Activated T-helper 17 cell treated with anti-CD3 and anti-CD28 coated beads, Interleukin-2, amount 50 U/mL, for 72 hours (primary cell): Measurements from ENCODE around the gene ERFE. TPM values are rescaled to one million over a fixed set of nuclear protein-coding genes. Genes with fewer than 3 reads are reported as not detected.

Experiments
- ATAC-seq: fragments of 150-1000 bp; cut with Tn5 transposase; replicated peaks from 2 replicates; pipeline ENCODE4 v1.10.0; 2021; ENCODE audit warnings: mild to moderate bottlenecking, moderate library complexity
- H3K27ac Mint-ChIP-seq: one replicate; pipeline ENCODE4 v1.8.0; 2022; ENCODE audit warnings: mixed read lengths
- H3K27me3 Mint-ChIP-seq: one replicate; pipeline ENCODE4 v1.8.0; 2022; ENCODE audit warnings: mixed read lengths
- H3K36me3 Mint-ChIP-seq: one replicate; pipeline ENCODE4 v1.8.0; 2022; ENCODE audit warnings: low read depth, mild to moderate bottlenecking, mixed read lengths
- H3K4me1 Mint-ChIP-seq: one replicate; pipeline ENCODE4 v1.8.0; 2022; ENCODE audit warnings: mixed read lengths
- H3K4me3 Mint-ChIP-seq: one replicate; pipeline ENCODE4 v1.8.0; 2022; ENCODE audit warnings: mild to moderate bottlenecking, mixed read lengths
- H3K9me3 Mint-ChIP-seq: one replicate; pipeline ENCODE4 v1.8.0; 2022; ENCODE audit warnings: mixed read lengths
- total RNA-seq, 2 donors: library from RNA; stranded (reverse); gene quantifications; one replicate each; pipeline ENCODE4 v1.2.3, GENCODE V29; 2022

Gene ERFE
- total RNA-seq, 2 donors from 2014 or later = not detected

DNA sequence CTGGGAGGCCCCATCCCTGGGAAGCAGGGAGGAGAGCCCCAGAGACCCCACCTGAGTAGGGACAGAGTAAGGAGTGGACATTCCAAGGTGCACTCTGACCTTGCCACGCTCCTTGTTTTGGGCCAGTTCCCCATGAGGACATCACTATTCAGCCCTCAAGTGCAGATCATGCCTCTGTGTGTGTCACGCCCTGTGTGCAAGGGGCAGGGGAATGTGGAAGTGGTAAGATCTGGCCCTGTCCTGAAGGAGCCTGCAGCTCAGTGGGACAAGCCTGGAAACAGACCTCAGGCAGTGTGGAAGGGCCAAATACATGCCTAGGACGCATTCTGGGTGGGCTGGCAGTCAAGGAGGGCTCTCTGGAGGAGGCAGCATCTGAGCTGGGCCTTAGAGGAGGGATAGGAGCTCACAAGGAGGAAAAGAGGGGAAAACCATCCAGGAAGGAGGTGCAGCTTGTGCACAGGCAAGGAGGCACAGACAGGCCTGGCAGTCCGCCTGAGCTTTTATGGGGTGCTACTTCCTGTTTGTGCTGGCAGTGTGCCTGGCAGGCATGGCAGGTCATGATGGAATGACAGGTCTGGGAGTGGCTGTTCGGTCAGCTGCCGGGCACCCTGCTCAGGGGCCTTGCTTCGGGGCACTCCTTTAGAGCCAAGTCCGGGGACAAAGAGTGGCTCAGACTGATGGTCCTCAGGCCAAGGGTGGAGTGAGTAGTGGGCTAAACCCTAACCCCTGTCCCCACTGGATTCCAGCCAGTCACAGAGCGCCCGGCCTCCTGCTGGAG lies 17.0 kb upstream of the ERFE start:
- H3K4me1 Mint-ChIP-seq = peaks cover 5% of the 10 kb centered on the region
- no peaks in the 10 kb centered on the region for H3K36me3 Mint-ChIP-seq
- H3K27ac Mint-ChIP-seq = peak overlapping the region; percentile 72
- H3K27me3 Mint-ChIP-seq = no peaks in the 10 kb centered on the region
- H3K4me3 Mint-ChIP-seq = no peak overlapping the region
- no peaks in the 10 kb centered on the region for H3K9me3 Mint-ChIP-seq
- no peak for ATAC-seq

DNA sequence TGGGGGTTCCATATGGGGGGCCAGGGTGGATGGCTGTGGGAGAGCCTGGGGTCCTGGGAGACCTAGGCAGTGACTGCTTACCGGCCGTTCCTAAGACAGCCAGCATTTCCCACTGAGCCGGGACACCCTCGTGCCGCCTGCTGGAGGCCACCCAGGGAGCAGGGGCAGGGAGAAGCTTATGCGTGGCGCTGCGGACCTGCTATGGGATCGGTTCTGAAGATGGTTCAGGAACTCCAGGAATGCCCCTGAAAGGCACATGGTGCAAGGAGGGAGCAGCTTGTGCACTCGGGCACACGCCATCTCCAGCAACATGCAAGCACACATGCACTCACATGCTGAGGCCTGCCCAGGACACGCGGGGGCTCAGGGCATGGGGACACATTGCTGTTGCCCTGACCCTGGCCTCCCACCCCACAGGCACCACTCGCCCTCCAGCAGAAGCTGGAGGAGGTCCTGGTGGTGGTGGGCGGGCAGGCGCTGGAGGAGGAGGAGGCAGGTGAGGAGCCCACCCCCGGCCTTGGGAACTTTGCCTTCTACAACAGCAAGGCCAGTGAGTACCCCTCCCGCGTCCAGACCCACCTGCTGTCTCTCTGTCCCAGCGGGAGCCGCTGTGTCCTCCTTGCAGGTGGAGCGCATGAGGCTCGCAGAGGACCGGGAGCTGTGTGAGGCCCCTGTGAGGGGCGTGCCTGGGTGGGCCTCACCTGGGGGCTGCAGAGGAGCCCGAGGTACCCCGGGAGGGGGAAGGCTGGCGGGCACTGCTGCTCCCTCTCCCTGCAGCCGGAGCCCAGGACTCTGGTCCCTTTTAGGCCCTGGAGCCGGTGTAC lies 16.2 kb upstream of the ERFE start:
- H3K4me1 Mint-ChIP-seq = peaks cover 5% of the 10 kb centered on the region
- H3K27me3 Mint-ChIP-seq = no peaks in the 10 kb centered on the region
- no peak for ATAC-seq
- H3K27ac Mint-ChIP-seq = no peak overlapping the region
- H3K4me3 Mint-ChIP-seq = no peak overlapping the region
- H3K9me3 Mint-ChIP-seq = no peaks in the 10 kb centered on the region
- H3K36me3 Mint-ChIP-seq = no peaks in the 10 kb centered on the region

DNA sequence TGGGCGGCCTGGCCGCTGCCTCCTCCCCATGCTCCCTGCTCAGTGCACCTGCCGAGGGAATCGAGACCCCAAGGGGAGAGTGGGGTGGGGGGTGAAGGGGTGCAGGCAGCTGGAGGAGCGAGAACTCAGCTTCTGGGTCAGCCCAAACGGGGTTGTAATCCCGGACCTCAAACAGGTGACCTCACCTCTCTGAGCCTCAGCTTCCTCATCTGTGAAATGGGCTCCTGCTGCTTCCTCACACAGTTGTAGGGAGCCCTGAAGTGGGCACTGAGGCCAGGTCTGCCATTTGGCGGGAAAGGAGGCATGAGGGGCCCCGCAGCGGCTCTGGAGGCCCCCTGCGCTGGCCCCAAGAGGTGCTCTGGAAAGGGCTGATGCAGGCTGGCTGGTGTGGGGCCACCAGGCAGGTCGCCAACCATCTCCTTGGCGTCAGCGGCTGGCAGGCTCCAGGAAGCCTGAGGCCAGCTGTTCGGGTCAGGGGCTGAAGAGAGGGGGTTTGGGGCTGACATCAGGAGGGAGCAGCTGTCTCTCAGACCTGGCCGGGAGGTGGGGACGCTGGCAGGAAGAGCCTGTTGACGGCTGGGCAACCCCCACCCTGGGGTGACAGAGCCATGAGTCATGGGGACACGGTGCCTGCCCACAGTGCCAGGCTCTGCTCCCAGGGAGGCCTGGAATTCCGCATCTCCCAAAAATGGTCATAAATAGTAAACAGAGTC lies 15.4 kb upstream of the ERFE start:
- H3K27ac Mint-ChIP-seq = peak overlapping the region; percentile 29

DNA sequence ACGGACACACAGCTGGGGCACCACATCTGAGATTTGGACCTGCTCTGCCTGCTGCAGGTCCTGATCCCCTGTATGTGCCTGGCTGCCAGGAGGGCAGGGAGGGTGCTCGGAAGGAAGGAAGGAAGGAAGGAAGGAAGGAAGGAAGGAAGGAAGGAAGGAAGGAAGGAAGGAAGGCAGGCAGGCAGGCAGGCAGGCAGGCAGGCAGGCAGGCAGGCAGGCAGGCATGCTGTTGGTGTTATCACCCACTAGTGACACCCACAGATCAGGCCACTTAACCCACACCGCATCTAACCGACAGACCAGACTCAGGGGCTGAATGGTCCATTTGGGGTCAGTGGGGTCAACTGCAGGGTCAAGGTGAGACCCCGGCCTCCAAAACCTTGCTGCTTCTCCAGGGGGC lies 14.5 kb upstream of the ERFE start:
- H3K4me1 Mint-ChIP-seq = peaks cover 5% of the 10 kb centered on the region
- ATAC-seq = no peak
- no peak overlapping the region for H3K4me3 Mint-ChIP-seq
- no peaks in the 10 kb centered on the region for H3K9me3 Mint-ChIP-seq
- H3K27me3 Mint-ChIP-seq = no peaks in the 10 kb centered on the region
- H3K36me3 Mint-ChIP-seq = no peaks in the 10 kb centered on the region
- H3K27ac Mint-ChIP-seq = peak overlapping the region; percentile 29

More for the DNA sequence above, 15.4 kb upstream of the ERFE start:
- H3K9me3 Mint-ChIP-seq = no peaks in the 10 kb centered on the region
- H3K4me3 Mint-ChIP-seq = no peak overlapping the region
- no peaks in the 10 kb centered on the region for H3K36me3 Mint-ChIP-seq
- ATAC-seq = peak; percentile 51
- H3K27me3 Mint-ChIP-seq = no peaks in the 10 kb centered on the region
- H3K4me1 Mint-ChIP-seq = peaks cover 5% of the 10 kb centered on the region

DNA sequence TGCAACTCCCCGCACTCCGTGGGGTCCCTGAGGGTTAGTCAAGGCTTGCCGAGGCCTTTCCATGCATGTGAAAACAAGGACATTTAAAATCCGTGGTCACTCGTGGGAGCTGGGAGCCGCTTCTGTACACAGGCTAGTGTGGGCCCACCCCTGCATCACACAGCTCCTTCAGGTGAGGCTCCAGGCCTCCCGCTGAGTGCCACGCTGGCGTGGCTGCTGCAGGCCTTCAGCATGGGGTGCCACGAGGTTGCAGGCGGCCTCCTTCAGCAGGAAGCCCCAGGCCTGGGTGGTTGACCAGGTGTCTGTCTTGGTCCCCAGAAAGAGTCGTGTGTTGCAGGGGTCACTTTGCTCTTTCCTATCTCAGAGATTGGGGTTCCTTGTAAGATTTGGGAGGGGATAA lies 13.7 kb upstream of the ERFE start:
- Mint-ChIP-seq H3K4me3 (no peak overlapping the region), H3K27ac (no peak overlapping the region), H3K9me3 (no peaks in the 10 kb centered on the region), H3K4me1 (peaks cover 5% of the 10 kb centered on the region), H3K27me3 (no peaks in the 10 kb centered on the region), H3K36me3 (no peaks in the 10 kb centered on the region)
- no peak for ATAC-seq

DNA sequence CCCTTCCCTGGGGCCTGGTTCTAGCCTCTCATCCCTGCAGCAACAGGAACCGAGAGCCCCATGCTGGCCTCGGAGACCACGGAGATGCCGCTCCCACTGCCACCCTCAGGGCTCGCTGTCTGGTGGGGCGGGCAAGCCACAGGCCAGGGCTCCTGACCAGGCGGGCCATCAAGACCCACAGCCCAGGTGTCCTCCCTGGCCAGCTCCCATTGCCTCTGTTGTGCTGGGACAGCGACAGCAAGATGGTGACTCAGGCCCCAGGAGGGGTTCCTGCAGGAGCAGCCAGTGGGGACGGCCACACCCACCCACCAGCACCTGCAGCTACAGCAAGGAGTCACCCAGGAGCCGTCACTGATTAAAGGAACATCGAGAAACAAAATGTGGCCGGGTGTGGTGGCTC lies 12.9 kb upstream of the ERFE start:
- no peaks in the 10 kb centered on the region for H3K36me3 Mint-ChIP-seq
- H3K27ac Mint-ChIP-seq = no peak overlapping the region
- no peak overlapping the region for H3K4me3 Mint-ChIP-seq
- H3K27me3 Mint-ChIP-seq = no peaks in the 10 kb centered on the region
- H3K4me1 Mint-ChIP-seq = peaks cover 5% of the 10 kb centered on the region
- H3K9me3 Mint-ChIP-seq = no peaks in the 10 kb centered on the region
- no peak for ATAC-seq

DNA sequence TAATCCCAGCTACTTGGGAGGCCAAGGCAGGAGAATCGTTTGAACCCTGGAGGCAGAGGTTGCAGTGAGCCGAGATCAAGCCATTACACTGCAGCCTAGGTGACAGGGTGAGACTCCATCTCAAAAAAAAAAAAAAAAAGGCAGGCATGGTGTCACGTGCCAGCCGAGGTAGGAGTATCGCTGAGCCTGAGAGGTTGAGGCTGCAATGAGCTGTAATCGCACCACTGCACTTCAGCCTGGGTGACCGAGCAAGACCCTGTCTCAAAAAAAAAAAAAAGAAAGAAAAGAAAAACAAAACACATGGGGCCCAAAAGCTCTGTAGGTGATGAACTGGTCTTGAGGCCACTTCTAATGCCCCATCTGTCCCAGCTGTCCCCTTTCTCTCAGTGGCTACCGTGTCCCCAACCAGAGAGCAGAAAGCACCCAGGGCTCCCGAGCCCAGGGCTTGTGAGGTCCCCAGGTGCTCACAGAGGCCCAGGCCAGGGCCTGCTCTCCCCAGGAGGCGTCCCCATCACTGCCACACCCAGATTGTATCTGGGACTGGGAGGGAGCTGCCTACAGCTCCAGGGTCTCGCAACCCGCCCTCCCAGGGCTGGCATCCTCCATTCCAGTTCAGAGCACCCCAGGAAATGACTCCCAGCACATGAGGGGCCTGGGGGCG lies 11.8 kb upstream of the ERFE start:
- no peak for ATAC-seq
- Mint-ChIP-seq H3K36me3 (no peaks in the 10 kb centered on the region), H3K4me1 (no peaks in the 10 kb centered on the region), H3K4me3 (no peak overlapping the region), H3K27me3 (no peaks in the 10 kb centered on the region), H3K9me3 (no peaks in the 10 kb centered on the region), H3K27ac (no peak overlapping the region)

DNA sequence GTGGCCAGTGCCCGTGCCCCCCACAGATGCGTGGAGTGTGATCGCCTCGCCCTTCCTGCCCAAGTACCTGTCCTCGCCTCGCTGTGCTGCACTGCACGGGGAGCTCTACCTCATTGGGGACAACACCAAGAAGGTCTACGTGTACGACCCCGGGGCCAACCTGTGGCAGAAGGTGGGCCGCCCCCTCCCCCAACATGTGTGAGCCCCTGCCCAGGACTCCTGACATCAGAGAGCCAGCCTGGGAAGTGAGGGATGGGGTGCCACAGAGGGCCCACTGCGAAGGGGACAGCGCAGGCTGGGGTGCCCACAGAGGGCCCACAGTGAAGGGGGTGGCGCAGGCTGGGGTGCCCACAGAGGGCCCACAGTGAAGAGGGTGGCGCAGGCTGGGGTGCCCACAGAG lies 9.8 kb upstream of the ERFE start:
- Mint-ChIP-seq H3K4me1 (no peaks in the 10 kb centered on the region), H3K27me3 (no peaks in the 10 kb centered on the region), H3K36me3 (no peaks in the 10 kb centered on the region), H3K4me3 (no peak overlapping the region), H3K9me3 (no peaks in the 10 kb centered on the region), H3K27ac (no peak overlapping the region)
- ATAC-seq = no peak

DNA sequence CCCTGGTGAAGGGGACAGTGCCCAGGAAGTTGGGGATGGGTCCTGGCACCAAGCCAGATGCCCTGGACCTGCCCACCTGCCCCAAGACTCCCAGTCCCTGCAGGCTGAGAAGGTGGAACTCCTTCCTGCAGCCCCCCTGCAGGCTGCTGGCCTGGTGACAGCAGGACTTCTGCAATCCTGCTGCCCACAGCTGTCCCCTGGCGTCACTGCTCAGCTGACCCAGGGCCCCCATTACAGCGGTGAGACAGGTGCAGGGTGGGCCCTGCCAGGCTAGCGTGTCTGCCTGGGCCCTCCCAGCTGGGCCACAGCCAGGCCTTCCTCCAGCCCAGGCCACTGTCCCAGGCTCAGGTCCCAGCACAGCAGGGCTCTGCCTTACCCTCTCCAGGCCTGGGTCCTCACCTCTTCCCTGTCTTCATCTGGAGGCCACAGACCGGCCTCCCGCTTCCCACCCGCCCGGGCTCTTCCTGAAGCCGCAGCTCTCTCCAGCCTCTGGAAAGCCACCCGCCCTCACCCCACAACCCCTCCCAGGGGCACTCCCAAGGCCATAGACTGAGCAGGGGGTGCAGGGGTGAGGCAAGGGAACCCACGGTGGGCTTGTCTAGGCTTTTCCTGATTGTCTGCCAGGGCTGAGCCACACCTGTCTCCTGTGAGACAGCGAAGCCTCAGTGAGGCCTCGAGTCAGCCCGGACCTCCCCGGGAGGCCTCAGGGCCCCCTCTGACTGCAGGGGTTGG lies 8.8 kb upstream of the ERFE start:
- H3K4me1 Mint-ChIP-seq = no peaks in the 10 kb centered on the region
- no peak for ATAC-seq
- H3K4me3 Mint-ChIP-seq = no peak overlapping the region
- no peaks in the 10 kb centered on the region for H3K27me3 Mint-ChIP-seq
- H3K27ac Mint-ChIP-seq = no peak overlapping the region
- no peaks in the 10 kb centered on the region for H3K36me3 Mint-ChIP-seq
- no peaks in the 10 kb centered on the region for H3K9me3 Mint-ChIP-seq

DNA sequence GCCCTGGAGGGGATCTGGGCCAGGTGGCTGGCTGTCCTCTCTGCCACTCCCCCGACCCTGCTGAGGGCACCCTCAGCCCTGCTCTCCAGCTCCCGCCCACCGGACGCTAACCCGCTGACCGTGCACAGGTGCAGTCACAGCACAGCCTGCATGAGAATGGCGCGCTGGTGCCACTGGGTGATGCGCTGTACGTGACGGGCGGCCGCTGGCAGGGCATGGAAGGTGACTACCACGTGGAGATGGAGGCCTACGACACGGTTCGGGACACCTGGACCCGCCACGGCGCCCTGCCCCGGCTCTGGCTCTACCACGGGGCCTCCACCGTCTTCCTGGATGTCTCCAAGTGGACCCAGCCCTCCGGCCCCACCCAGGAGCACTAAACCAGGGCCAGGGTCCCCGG lies 8.1 kb upstream of the ERFE start:
- ATAC-seq = no peak
- no peak overlapping the region for H3K4me3 Mint-ChIP-seq
- no peaks in the 10 kb centered on the region for H3K4me1 Mint-ChIP-seq
- H3K36me3 Mint-ChIP-seq = no peaks in the 10 kb centered on the region
- no peaks in the 10 kb centered on the region for H3K9me3 Mint-ChIP-seq
- no peaks in the 10 kb centered on the region for H3K27me3 Mint-ChIP-seq
- H3K27ac Mint-ChIP-seq = no peak overlapping the region

DNA sequence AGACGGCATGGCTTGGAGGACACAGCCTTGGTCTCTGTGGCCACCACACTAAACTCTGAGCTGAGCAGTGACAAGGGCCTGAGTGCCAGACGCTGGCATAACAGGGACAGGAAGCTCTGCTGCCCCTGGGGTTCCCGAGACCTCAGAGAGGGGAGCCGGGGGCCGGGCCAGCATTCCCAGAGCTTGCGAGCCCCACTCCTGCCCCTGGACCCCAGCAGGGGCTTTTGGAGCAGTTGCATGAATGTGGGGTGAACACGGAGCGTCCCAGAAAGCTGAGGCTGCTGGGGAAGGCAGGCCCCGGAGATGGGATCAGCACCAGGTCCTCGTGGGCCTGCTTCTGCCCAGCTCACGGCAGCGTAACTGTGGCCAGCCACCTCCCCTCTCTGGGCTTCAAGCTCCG lies 7.6 kb upstream of the ERFE start:
- Mint-ChIP-seq H3K4me3 (no peak overlapping the region), H3K9me3 (no peaks in the 10 kb centered on the region)
- ATAC-seq = no peak

DNA sequence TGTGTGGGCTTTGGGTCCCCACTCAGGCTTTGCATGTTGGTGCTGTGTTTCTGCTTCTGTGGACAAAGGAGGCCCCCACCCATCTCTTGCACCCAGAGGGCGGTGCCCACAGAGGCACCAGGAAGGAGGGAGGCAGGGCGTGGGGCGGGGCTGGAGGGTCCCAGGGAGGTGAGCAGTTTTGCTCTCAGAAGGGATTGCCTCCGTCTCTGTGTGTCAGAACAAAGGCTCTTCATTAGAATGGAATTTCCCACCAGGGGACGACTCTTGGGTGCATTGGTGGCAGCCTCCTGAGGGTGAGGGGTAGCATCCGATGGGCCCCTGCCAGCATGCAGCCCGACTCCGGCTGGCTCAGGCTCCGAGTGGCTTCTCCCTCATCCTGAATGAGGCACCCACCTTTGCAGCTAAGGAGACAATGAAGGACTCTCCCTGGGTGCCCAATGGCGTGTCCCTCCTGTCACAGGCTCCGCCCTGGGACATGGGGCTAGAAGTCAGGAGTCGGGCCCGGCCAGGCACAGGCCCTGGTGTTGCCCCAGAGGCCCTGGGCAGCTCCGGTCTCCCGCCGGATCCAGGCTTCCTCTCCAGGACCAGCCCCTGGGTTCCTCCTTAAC lies 7.0 kb upstream of the ERFE start:
- Mint-ChIP-seq H3K27me3 (no peaks in the 10 kb centered on the region), H3K4me3 (no peak overlapping the region), H3K36me3 (no peaks in the 10 kb centered on the region)

More for the DNA sequence above, 7.6 kb upstream of the ERFE start:
- no peaks in the 10 kb centered on the region for H3K27me3 Mint-ChIP-seq
- H3K27ac Mint-ChIP-seq = no peak overlapping the region
- no peaks in the 10 kb centered on the region for H3K4me1 Mint-ChIP-seq
- no peaks in the 10 kb centered on the region for H3K36me3 Mint-ChIP-seq

DNA sequence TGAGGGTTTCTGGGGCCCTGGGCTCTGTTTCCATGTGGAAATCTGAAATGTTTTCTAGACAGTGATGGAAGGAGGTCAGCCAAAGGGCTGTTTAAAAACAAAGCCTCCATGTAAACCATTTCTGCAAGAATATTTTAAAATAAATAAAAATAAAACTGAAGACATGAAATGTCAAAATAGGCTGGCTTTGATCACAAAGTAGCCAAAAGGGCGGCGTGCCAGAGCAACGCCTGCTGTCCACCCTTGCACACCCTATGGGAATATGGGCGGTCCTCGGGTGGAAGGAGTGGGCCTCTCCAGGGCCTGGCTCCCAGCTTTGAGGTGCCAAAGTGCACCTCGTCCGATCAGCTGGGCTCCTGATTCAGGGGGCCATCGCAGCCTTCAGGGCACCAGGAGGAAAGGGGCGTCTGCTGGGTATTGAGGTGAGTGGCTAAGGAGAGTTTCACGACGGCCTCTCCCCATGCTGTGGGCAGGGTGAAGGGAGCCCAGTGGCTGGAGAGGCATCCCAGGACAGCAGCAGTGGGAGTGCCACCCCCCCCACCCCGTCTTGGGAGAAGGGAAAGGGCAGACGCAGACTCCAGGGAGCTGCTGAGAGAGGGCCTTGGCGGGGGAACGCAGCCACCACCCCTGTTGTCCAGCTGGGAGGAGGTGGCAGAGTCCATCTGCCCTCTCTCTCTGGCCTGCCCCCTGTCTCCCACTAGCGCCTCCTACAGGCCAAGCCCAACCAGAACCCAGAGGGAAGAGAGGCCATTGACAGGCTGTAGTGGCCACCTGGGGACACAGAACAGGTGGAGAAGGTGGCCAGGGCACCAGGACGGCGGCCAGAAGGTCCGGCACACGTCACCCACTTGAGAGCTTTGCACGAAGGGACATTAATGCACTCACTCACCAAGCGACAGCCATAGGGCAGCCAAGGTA lies 5.7 kb upstream of the ERFE start:
- no peak for ATAC-seq
- no peaks in the 10 kb centered on the region for H3K4me1 Mint-ChIP-seq
- no peaks in the 10 kb centered on the region for H3K27me3 Mint-ChIP-seq
- no peaks in the 10 kb centered on the region for H3K36me3 Mint-ChIP-seq
- no peaks in the 10 kb centered on the region for H3K9me3 Mint-ChIP-seq
- H3K4me3 Mint-ChIP-seq = no peak overlapping the region
- no peak overlapping the region for H3K27ac Mint-ChIP-seq

More for the DNA sequence above, 7.0 kb upstream of the ERFE start:
- Mint-ChIP-seq H3K27ac (no peak overlapping the region), H3K9me3 (no peaks in the 10 kb centered on the region), H3K4me1 (no peaks in the 10 kb centered on the region)
- no peak for ATAC-seq
